ENCODE results near the gene TUBA1C.
"Not testable (repeated sequence)": the region's sequence is repeated elsewhere in the genome, so short reads cannot be mapped to it uniquely, and the experiment has no call there.

Gene TUBA1C

GRCh38 chr12:49283541-49284429 lies 18.9 kb downstream of the TUBA1C start:
- DNase-seq: no peak

- no peak for DNase-seq
These were observed 19.8 kb downstream of the TUBA1C start for GRCh38 chr12:49284672-49285071.

GRCh38 chr12:49287876-49288275 lies 23.0 kb downstream of the TUBA1C start:
- no peak for DNase-seq

GRCh38 chr12:49288412-49288853 lies 23.6 kb downstream of the TUBA1C start:
- DNase-seq: peak; percentile 48

GRCh38 chr12:49288922-49289555 lies 24.2 kb downstream of the TUBA1C start:
- no peak for DNase-seq

- peak; percentile 66 for DNase-seq
These were observed 27.8 kb downstream of the TUBA1C start for GRCh38 chr12:49292729-49293055.

GRCh38 chr12:49293056-49293956 lies 28.4 kb downstream of the TUBA1C start:
- peak; percentile 66 for DNase-seq

GRCh38 chr12:49294086-49294803 lies 29.4 kb downstream of the TUBA1C start:
- no peak for DNase-seq

- DNase-seq: no peak
These were observed 29.9 kb downstream of the TUBA1C start for GRCh38 chr12:49294804-49295081.

- DNase-seq: no peak
These were observed 30.4 kb downstream of the TUBA1C start, which contains the start of gene PRPH for GRCh38 chr12:49295082-49295936. Gene PRPH (plus strand): TSS chr12:49295147. CDS start chr12:49295201, 54 bp downstream.

- peak; percentile 52 for DNase-seq
These were observed 31.4 kb downstream of the TUBA1C start for GRCh38 chr12:49296034-49296835.

GRCh38 chr12:49296836-49297694 lies 32.2 kb downstream of the TUBA1C start:
- DNase-seq: peak; percentile 72

- no peak for DNase-seq
These were observed 32.8 kb downstream of the TUBA1C start for GRCh38 chr12:49297695-49298060.

GRCh38 chr12:49298160-49298559 lies 33.3 kb downstream of the TUBA1C start:
- no peak for DNase-seq

GRCh38 chr12:49301760-49302159 lies 36.9 kb downstream of the TUBA1C start:
- DNase-seq: no peak

GRCh38 chr12:49304161-49304560 lies 39.3 kb downstream of the TUBA1C start:
- DNase-seq: no peak

- DNase-seq: no peak
These were observed 41.1 kb downstream of the TUBA1C start for GRCh38 chr12:49305762-49306510.

GRCh38 chr12:49309386-49309785 lies 44.5 kb downstream of the TUBA1C start:
- DNase-seq: no peak

- not testable (repeated sequence) for DNase-seq
These were observed 45.6 kb downstream of the TUBA1C start for GRCh38 chr12:49310451-49311000.
